GM21723 (cell line): ENCODE measurements around the gene KRTAP10-12.
"Not testable (repeated sequence)": the region's sequence is repeated elsewhere in the genome, so short reads cannot be mapped to it uniquely, and the experiment has no call there.

Source experiments
- ATAC-seq: cut with Tn5 transposase; IDR thresholded peaks from one replicate; pipeline ENCODE4 v1.9.1; 2021; ENCODE audit warnings: mild to moderate bottlenecking, moderate library complexity; ENCODE audit not compliant: unreplicated experiment

KRTAP10-12 gene

DNA sequence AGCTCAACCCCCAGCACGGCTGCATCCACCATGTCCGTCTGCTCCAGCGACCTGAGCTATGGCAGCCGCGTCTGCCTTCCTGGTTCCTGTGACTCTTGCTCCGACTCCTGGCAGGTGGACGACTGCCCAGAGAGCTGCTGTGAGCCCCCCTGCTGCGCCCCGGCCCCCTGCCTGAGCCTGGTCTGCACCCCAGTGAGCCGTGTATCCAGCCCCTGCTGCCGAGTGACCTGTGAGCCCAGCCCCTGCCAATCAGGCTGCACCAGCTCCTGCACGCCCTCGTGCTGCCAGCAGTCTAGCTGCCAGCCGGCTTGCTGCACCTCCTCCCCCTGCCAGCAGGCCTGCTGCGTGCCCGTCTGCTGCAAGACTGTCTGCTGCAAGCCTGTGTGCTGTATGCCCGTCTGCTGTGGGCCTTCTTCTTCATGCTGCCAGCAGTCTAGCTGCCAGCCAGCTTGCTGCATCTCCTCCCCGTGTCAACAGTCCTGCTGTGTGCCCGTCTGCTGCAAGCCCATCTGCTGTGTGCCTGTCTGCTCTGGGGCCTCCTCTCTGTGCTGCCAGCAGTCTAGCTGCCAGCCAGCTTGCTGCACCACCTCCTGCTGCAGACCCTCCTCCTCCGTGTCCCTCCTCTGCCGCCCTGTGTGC, at the start of gene KRTAP10-12:
Gene KRTAP10-12, plus strand, starts transcription at position 1 of the 639 bp plus-strand sequence. Its CDS starts 30 bp downstream, at position 31.
- ATAC-seq: not testable (repeated sequence)

DNA sequence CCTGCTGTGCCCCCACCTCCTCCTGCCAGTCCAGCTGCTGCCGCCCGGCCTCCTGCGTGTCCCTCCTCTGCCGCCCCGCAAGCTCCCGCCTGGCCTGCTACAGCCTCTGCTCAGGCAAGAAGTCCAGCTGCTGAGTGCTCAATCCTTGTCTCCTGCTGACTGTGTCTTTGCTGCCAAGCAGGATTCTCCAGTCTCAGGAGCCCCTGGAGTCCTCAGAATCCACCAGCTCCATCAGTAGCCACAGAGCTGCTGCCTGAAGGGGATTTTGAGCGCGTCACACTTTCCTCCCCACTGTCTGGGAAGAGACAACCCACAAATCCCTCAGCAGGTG, 49.8 kb upstream of the KRTAP10-12 start:
- ATAC-seq: no peak

DNA sequence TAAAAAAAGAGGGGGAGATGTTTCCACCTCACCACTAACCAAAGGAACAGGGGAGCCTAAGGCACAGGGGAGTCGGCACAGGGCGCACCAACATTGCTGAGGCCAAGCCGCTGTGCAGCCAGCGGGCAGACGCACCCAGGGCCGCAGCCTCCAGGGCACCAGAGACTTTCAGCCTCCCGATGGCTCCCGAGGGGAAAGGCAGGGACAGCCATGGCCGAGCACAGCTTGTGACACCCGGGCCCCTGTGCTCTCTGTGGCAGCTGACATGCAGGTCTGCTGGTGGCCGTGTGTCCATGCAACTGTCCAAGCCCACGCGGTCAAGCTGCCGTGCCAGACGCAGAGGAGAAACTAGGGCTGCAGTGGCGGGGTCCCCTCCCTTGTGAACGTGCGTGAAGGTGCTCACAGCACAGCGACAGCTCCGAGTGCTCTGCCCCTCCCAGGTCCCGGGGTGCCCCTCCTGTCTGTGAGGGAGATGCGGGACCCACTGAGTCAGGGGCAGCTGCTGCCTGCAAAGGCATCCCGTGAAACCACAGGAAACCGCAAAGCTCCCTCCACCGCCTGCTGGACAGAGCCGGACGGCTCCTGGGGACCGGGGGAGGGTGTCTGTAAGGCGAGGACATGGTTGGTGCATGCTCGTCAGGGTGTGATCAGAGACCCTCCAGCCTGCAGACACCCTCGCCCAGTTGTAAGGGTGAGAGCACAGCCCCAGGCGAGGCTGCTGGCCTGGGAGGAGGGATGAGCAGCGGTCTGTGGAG, 48.2 kb upstream of the KRTAP10-12 start:
- no peak for ATAC-seq

DNA sequence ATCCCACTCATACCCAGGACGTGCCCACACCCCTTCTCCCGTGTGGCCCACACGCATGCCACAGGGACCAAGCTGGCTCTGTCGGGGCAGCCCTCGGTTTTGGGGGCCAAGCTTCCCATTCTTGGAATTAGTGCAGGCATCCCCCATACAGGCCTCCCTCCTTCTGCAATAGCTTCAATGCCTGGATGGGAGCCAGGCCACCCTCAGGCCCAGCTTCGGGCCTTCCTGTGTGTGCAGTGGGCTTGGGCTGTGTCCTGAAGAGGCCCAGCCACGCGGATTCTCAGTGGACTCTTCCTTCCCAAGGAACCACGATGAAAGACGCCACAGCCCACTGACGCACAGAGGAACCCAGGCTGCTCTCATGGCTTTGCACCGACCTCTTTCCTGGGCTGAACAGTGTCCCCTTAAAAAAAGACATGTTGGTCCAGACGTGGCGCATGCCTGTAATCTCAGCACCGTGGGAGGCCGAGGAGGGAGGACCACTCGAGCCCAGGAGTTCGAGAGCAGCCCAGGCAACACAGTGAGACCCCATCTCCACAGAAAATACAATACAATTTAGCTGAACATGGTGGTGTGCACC, 47.4 kb upstream of the KRTAP10-12 start:
- no peak for ATAC-seq

DNA sequence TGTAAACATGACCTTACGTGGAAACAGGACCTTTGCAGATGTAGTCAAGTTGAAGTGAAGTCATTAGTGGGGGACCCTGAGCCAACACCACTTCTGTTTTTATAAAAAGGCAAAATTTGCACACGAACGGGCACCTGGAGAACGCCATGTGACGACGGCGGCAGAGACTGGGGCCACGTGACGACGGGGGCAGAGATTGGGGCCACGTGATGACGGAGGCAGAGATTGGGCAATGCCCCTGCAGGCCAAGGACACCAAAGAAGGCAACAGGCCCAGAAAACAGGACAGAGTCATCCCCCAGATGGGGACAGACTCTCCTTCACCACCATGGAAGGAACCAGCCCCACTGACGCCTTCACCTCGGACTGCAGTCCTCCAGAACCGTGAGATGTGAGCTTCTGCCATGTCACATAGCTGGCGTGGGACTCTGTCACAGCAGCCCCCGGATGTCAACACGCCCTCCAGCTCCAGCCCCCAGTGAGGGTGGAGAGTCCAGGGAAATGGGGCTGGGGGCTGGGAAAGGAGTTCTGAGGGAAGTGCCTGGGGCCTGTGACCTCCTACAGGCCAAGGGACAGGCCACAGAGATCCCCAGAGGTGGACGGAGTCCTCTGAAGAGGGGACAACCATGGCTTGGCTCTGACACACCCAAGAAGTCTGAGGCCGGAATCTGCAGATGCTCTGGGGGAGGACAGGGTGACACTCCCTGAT, 46.6 kb upstream of the KRTAP10-12 start:
- ATAC-seq: no peak

DNA sequence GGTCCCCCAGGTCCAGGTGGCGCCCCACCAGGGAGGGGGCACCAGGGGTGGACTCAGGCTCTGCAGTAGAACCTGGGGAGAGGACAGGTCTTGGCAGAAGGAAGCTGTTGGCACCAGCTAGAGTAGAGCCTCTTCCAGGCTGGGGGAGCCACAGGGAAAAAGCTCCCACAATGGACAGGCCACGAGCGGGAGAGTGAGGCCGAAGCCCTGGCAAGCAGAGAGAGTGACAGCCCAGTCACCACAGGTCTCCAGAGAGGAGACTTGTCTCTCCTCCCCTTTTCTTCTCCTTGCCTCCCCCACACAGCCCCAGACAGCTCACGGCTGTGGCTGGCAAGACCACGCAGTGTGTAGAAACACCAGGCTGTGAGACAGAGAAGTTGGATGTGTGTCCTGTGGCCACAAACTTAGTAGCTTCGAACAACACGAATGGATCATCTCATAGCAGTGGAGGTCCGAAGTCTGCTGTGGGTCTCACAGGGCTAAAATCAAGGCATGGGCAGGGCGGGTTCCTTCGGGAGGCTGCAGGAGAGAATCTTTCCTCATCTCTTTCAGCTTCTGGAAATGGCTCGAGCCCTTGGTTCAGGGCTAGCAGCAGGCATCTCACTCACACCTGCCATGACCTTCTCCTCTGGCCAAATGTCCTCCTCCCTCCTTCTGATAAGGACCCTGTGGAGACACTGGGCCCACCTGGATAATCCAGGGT, 45.8 kb upstream of the KRTAP10-12 start:
- ATAC-seq: no peak

DNA sequence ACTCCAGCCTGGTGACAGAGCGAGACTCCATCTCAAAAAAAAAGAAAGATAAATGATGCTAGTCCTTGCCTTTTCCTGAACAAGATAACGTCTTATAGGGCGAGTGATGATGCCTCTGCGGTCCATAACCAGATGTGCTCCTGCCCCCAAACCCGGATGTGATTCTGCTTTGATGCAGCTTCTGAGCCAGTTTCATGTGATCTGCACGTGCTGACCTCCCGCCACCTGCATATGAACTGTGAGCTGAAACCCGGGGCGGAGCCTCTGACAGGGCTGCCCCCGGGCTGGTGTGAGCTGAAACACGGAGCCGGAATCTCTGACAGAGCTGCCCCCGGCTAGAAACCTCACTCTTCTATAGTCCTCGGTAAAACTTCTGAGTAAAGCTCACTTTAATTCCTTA, 43.8 kb upstream of the KRTAP10-12 start:
- ATAC-seq: no peak

DNA sequence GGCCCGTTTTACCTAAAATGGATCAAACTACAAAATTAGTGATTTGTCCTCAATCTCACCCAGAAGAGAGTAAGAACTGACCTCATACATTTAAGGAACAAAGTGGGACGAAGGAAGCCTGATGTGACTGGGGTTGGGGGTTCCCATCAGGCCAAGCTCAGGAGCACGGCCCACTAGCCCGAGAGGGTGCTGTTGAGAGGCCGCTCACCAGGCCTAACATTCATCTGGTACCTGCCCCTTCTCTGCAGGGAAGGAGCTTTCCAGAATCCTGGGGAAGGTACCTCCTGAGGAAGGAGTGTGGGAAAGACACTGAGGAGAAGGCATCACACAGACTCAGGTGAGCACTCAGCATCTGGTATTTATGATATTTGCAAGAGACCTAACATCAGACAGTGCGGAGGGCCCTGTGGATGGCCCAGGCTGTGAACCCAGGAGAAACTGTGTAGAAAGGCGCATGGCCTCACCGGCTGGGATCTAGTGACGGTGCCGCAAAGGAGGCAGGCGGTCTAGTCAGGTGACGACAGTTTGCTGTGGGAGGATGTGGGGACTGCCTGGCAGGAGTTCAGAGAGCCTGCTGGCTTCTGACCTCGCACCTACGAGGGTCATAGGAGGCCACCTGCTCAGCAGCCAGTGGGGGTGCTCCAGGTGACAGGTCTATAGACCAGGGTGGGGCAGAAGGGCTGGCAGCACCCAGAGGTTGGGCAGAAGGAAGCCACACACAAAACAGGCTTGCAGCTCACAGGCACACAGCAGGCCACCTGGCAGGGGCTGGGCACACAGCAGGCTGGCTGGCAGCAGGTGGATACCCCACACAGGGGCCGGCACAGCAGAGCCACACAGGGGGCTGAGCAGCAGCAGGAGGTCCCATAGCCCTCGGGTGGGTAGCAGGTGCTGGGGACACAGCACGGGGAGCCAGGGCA, 43.1 kb upstream of the KRTAP10-12 start:
- no peak for ATAC-seq

GRCh38 chr21:44654576-44655175, 42.3 kb upstream of the KRTAP10-12 start, which contains the start of gene KRTAP12-4:
KRTAP12-4 (minus strand) TSS chr21:44654659; CDS start chr21:44654614, 45 bp downstream.
- ATAC-seq: no peak

- ATAC-seq: no peak
These were observed 40.1 kb upstream of the KRTAP10-12 start for GRCh38 chr21:44656868-44657267.

DNA sequence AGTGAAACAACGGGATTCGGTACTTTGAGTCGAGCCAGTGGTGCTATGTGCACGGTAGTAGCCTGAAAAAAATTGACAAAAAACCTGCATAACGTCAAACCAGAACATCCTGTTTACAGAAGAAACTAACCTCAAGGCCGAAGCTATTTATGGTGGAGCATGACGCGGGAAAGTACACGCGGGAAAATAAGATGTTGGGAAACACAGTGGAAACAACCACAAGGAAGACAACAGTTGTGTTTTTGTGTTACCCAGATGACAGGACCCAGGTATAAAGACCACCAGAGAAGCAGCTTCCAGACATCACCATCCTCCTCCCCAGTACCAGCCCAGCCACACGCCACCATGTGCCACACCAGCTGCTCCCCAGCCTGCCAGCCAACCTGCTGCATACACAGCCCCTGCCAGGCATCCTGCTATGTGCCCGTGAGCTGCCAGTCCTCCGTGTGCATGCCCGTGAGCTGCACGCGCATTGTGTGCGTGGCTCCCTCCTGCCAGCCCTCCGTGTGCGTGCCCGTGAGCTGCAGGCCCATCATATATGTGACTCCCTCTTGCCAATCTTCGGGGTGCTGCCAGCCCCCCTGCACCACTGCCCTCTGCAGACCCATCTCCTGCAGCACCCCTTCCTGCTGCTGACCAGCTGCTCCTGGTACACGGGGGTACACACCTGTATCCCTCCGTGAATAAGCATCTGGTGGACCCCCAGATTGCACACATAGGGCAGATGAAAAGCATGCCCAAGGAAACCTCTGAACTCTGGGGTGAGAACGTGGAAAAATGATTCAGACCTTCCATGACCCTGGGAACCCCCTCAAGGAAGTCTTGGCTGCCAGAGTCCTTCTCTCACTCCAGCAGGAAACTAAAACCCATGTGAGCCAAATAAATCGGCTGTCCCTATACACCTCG, 39.1 kb upstream of the KRTAP10-12 start, which contains the start of gene KRTAP12-3:
Gene KRTAP12-3, plus strand, starts transcription at position 298 of the 906 bp plus-strand sequence. Its CDS starts 48 bp downstream, at position 346.
- no peak for ATAC-seq

GRCh38 chr21:44658541-44658910, 38.4 kb upstream of the KRTAP10-12 start:
- no peak for ATAC-seq

- ATAC-seq: no peak
These were observed 37.9 kb upstream of the KRTAP10-12 start for GRCh38 chr21:44658913-44659595.

DNA sequence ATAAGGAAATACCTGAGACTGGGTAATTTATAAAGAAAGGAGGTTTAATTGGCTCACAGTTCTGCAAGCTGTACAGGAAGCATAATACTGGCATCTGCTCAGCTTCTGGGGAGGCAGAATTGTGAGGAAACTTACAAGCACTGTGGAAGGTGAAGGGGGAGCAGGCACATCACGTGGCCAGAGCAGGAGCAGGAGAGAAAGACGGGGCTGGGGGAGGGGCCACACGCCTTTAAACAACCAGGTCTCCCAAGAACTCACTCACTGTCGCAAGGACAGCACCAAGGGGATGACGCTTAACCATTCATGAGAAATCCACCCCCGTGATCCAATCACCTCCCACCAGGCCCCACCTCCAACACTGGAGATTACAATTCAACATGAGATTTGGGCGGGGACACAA, 35.4 kb upstream of the KRTAP10-12 start:
- ATAC-seq: not testable (repeated sequence)

GRCh38 chr21:44664691-44665090, 32.3 kb upstream of the KRTAP10-12 start:
- no peak for ATAC-seq

DNA sequence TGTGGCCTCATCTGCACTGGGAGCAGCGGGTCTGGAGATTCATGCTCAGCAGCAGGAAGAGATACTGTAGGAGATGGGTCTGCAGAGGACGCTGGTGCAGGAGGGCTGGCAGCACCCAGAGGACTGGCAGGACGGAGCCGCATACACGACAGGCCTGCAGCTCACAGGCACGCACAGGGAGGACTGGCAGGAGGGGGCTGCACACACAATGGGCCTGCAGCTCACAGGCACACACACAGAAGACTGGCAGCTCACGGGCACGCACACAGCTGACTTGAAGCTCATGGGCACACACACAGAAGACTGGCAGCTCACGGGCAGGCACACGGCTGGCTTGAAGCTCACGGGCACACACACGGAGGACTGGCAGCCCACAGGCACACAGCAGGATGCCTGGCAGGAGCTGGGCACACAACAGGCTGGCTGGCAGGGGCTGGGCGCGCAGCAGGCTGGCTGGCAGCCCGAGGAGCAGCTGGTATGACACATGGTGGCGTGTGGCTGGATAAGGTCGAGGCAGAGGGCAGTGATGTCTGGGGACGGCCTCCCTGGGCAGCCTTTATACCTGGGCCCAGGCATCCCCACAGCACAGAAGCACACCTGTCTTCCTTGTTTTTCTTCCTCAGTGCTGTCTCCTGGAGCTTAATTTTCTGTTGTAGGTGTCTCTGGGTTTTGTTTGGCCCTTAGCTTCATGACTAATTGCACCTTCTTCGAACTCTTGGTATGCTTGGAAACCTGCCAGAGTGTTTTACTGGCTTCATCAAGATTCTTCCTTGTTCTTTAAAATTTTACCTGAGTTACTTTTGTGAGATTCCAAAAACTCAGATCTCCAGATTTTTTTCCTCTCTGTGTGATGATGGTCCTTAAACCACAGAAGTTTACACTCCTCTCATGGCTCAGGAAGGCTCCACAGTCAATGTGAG, 30.3 kb upstream of the KRTAP10-12 start, which contains the start of gene KRTAP12-2:
Gene KRTAP12-2, minus strand, starts transcription at position 527 of the 920 bp plus-strand sequence. Its CDS starts 41 bp downstream, at position 486.
- no peak for ATAC-seq
